Activated CD4-positive, alpha-beta T cell treated with anti-CD3 and anti-CD28 coated beads, Interleukin-10, Interleukin-2, amounts not matched to agents 100 ng/mL and 50 ng/mL, durations not matched to agents 16 hours and 8 hours (primary cell): Measurements from ENCODE around the gene COLQ.
"Not testable (repeated sequence)": the region's sequence is repeated elsewhere in the genome, so short reads cannot be mapped to it uniquely, and the experiment has no call there.

Source experiments
- DNase-seq: peaks from one replicate; pipeline ENCODE4 v3.0.0-alpha.2; 2020

Gene COLQ

DNA sequence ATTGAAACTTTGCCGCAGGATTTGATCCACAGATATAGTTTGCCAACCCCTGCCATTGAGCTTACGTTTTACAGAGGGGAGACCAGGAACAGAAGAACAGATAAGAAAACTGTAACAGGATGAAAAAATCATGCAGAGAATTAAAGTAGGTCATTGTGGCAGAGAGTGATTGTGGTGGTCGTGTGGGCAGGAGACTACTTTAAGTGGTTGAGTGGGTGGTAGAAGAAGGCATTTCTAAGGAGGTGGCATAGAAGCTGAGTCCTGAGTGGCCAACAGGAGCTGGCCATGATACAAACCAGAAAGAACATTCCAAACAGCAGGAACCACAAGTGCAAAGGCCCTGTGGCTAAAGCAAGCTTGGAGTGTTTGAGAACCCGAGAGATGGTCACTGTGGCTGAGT is 34.5 kb downstream of the COLQ start:
- DNase-seq, result no peak

DNA sequence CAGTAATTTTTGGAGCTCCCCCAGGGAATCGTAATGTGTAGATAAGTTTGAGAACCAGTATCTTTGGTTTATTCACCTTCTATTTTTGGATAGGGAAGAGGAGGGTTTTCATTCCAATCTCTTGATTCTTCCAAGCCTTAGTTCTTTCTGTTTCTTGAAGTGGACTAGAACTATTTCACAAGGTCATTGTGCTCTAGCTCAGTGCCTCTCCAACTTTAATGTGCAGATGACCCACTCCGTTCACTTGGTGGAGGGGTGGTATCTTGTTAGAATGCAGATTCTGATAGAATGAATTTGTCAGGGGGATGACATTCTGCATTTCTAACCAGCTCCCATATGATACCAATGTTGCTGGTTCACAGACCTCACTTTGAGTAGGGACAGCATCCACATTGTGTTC is 35.5 kb downstream of the COLQ start:
- DNase-seq, result no peak

DNA sequence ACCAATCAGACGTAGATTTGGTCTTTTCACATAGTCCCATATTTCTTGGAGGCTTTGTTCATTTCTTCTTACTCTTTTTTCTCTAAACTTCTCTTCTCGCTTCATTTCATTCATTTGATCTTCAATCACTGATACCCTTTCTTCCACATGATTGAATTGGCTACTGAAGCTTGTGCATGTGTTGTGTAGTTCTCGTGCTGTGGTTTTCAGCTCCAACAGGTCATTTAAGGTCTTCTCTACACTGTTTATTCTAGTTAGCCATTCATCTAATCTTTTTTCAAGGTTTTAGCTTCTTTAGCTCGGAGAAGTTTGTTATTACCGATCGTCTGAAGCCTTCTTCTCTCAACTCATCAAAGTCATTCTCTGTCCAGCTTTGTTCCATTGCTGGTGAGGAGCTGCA is 37.0 kb downstream of the COLQ start:
- not testable (repeated sequence) for DNase-seq

DNA sequence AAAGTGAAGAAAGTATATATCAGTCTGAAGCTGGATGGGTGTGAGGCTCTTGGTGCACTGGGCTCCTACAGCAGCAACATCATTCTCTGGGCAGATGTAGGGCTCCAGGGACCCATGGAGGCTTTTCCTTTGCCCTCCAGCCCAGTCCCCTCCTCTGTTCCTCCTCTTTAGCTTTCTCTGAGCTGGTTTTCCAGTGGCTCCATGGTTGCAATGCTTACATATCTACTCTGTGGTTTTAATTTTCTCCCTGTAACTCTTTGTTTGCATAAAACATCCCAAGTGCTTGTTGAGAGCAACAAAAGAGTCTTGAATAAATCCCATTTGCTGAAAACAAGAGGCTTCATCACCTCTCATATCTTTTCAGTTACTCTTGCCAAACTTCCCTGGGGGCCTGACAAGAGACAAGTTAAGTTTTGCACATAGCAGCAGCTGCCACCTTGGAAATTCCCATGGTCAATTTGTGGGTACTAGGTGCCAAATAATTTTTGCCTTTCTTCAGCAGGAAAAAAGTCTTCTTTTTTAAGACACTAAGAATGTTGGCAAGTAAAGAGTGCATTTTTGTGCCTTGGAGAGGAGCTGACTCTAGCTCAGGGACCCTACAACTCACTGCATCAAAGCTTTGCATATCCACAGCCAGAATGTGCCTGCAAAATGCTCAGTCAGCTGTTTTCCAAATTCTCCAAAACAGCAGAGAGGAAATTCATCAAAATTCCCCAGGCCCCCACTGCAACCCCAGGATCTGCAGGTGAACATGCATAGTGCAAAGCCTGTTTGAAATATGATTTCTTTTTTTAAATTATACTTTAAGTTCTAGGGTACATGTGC is 41.9 kb downstream of the COLQ start:
- no peak for DNase-seq

DNA sequence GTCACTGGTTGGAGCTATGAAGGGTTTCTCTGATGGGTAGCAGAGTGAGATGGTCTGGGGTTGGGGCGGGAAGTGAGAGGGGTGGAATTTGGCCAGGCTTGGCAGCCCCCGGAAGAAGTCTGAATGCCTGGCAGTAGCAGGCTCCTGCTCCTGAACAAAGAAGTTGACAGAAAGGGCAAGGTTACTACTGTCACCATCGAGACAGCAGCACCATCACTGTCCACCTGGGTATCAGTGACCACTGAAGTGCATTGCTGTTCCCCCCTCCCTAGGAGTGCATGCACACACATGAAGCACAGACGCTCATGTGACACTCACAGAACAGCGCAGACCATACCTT is 42.9 kb downstream of the COLQ start:
- DNase-seq, result no peak

DNA sequence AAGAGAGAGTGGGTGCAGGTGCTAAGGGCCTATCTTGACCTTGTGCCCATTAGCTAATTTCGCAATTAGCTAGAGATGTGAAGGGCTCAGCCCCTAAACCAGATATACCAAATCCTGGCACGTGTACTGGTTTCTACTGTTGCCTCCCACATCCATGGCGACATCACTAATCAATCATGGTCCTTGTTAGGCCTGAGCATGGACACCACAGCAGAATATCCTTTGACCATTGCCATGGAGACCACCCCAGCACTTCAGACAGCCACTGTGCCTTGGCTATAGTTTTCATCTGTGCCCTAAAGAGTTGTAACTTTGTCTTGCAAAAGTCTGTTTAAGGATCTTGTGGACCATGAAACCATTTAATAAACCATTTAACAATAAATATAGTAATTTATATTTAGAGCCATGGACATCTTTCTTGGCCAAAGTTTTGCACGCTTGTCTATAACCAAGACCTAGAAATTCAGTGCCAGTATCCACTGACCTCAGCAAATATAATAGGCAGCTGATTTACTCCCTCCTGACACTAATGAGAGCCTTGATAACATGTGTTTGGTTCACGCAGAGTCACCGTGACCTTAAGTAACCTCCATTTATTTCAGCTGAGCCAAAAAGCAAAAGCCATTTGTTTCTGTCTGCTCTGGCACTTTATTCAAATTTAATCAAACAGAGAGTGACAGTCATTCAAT is 43.4 kb downstream of the COLQ start:
- DNase-seq, result no peak

DNA sequence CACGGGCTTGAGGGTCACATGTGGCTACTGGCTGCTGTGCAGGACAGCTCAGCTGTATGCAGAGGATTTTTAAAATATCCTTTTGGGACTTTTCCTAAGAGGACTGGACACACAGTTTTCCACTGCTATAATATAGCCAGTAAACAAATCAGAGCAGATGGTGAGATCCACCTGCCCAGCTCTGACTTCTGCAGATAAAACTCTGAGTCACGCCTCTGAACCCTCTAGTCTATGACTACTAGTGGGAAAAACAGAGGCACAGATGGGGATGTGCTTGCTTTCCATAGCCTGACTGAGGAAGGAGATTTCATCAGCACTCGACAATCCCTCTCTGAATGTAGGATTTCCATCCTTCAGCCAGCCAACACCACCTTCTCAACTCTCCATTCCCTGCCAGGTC is 45.1 kb downstream of the COLQ start:
- no peak for DNase-seq

DNA sequence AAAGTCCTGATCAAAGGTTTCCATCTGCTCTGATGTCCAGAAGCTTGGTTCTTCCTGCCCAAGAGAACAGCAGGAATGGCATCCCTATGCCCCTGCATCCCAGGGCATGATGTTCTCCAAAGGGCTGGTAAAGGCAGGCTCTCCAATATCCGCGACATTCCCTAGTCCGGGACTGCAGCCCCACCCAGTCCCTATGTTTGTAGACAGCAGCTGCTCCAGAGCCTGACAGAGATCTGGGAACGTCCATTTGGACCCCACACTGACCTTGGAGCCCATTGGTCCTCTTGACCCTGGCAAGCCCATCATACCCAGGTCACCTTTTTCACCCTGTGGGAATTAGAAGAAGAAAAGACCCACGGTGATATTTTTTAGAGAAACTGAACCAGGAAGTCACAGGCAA is 46.3 kb downstream of the COLQ start:
- no peak for DNase-seq

DNA sequence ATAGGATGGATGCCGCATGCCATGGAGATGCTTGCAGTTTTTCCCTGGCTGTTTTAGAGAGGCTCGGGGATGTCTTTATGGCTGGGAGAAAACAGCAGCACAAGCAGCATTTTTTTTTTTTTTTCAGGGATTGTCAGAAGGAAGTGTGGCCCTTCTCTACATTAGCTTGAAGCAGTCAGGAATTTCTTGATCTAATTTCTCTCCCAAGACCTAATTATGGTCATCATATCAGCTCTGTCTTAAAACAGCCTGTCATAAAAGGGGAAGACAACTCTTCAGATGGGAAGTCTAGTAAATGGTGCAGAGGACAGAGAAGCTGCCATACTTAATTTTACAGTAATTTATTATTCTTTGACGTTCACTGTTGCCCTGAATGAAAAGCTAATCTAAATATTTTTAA is 49.6 kb downstream of the COLQ start:
- no peak for DNase-seq

DNA sequence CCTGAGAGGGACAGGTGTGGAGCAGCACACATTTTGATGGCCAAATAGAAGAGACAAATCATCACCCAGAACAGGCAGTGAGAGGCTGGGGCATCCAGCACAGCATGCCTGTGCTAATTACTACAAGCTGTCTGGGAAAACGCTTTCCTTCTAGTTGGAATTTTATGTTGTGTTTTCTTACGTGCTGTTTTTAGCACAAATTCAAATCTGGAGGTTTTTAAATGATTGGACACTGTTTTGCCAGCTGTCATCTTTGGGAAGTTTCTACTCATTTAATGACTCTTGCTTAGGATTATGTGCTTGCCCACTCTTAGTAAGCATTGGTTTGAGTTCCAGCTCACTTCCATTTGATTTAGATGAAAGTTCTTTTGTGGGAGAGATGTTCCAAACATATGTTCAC is 50.7 kb downstream of the COLQ start:
- DNase-seq, result no peak

DNA sequence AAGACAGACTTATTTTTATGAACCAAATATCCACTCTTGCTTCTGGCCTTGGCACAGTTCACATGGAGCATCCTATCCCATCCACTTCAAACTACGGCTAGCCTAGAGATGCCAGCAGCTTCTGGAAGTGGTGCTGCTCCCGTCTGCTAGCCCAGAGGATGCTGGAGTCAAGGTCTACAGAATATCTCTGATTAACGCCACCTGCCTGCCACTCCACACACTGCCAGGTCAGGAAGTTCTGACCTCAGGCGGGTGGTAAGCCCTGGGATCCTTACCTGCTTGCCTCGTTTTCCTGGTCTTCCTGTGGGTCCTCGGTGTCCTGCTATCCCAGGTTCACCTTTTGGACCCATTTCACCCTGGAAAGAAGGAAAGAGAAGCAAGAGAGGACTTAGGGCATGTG is 51.2 kb downstream of the COLQ start:
- DNase-seq, result no peak

DNA sequence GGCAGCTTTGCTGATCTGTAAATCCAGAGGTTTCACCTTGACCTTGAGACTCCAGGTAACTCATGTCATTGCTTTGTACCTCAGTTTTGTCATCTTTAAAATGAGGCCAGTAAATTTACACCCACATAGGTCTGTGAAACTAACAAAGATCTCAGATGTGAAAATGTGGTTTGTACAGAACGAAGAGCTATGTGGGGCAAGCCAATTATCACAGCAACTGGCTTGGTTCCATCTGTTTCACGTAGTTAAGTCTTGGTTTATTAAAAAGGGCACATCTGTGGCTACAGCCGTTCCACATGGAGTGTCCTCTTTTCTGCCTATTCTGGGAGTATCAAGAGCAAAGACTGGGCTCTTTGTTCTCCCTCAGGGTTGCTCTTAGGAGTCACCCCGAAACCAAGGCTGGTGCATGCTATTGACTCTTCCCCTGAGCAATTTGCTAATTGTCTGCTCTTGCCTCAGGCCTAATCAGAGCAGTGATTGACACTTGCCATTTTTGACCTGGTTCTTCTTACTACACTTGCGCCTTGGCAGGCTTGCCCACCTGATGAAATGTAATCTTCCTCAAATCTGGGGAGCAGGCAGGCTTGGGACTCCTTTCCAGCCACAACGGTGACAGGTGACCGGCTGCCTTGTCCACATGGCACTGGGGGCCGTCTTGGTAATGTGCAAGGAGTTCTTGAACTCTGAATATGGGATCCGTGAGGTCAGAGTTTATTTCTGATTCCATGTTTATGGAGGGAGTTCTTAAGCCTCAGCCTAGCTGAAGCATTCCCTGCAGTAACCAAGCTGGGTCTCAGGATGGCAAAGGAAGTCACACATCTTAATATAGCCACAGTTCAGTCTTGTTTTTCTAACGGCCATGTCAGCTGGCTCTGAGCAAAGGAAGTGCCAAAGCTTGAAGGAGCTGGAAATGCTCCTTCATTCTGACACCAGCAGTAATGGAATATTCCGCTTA is 54.0 kb downstream of the COLQ start:
- no peak for DNase-seq

DNA sequence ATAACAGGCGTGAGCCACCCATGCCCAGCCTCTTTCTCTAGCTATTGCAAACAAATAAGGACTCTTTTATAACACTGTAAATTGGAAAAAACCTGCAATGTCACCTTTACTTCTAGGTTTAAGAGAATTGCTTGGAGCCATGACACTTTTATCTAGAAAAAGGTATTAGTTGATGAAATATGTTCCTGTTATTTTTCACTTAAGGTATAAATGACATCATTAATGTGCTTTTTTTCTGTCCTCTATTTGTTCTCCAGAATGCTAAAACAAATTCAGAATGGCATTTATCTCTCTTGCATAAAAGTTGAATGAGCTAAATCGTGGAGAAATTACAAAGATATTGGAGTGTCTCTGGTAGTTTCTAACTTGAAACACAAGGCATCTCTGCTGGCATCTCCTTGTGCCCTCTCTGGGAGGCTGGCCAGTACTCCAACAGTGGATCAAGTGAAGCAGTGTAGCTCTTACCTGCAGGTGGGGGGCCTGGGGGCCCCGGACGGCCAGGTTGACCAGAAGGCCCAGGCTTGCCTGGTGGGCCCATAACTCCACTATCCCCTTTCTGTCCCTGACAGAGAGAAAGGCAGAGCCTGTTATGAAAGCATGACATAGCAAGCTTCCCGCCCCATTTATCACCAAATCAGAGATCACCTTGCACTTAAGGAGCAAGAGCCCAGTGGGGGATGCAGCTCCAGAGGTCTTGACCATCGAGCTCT is 55.5 kb downstream of the COLQ start:
- no peak for DNase-seq

DNA sequence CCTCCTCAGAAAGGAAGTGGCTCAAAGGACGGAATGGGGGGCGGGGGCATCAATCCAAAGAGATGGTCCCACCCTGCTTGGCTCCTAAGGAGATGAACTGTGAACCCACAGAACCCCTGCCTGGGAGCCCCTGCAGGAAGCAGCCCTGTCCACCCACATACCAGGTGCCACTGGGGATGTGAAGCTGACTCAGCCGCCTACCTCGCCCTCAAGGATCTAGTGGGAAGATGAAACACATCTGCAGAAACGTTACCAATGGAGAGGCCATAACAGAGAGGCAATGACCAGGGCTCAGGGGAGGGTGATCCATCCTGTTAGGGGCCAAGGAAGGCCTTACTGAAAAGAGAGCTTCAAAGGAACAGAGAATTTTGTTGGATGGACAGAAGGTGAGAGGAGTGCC is 59.1 kb downstream of the COLQ start:
- no peak for DNase-seq

DNA sequence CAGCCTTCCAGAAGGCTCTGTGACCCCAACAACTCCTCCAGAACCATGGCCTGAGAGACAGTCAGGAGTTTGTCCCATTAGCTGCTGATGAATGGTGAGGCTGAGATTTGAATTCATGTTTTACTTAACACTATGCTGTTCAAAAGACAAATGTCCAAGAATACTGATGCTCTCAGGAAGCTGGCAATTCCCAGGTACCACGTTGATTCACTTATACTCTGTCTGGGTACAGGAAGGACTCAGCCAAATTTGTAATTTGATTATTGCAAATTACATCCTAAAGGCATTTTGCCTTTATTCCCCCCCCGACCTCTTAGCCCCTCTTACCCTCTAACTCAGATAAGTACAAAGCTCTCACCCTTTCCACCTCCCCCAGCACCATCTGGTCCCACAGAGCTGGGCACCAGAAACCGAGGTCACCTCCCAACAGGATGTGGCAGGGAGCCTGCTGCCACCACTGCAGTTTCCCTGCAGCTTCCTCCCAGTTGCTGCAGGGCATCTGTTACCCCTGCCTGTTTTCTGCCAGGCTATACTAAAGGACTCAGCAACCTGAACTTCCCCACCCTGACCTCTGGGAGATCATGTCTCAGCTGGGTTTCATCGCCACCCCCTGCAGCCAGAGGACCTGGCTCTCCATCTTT is 60.5 kb downstream of the COLQ start:
- DNase-seq, result peak; percentile 28

DNA sequence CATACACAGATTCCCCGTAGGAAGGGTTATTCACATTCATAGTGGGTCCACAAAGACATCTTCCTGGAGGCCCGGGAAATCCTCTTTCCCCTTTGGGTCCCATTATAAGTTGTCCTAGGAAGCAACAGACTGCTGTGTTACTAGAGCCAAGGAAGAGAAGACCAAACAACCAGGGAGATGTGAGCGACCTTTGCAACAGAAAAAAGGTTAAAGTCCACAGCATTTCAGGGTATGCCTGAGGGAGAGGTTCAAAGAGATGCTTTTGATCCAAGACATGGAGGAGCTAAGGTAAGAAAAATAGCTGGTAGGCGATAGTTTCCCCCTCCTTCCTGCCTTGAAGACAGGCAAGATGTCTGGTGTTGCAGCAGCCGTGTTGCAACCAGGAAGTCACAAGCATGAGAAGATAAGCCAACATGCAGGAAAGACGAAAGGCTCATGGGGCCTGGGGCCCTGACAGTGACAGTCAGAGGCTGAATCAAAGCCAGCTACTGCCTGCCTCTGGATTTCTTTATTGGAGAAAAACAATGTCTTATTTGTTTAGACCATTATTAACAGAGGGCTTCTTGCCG is 63.2 kb downstream of the COLQ start:
- DNase-seq, result no peak

DNA sequence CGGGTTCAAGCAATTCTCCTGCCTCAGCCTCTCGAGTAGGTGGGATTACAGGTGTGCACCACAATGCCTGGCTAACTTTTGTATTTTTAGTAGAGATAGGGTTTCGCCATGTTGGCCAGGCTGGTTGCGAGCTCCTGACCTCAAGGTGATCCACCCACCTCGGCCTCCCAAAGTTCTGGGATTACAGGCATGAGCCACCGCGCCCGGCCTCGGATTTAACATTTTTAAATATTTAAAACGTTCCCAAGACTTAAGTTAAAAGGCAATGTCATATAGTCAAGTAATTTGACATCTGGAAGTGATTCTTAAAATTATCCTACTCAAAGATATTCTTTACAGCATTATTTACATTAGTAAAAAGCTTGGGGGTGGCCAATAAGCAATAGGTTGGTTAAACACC is 64.6 kb downstream of the COLQ start:
- DNase-seq, result not testable (repeated sequence)

DNA sequence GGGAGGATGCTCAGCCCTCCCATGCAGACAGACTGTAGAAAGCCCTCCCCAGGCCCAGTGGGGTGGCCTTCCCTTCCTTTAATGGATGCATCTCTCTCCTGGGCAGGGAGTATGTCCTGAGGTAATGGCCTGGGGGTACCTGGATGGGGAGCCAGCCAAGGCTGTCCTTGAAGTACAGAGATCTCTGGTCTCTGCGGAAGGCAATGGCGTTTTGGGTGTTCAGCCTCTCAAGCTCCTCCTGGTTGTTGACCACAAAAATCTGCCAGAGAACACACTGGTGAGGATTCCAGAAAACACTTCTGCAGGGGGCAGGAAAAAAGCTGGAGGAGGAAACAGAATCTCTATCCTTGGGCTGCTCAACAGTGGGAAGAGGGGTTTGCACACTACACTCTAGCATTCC is 65.2 kb downstream of the COLQ start:
- DNase-seq, result no peak

DNA sequence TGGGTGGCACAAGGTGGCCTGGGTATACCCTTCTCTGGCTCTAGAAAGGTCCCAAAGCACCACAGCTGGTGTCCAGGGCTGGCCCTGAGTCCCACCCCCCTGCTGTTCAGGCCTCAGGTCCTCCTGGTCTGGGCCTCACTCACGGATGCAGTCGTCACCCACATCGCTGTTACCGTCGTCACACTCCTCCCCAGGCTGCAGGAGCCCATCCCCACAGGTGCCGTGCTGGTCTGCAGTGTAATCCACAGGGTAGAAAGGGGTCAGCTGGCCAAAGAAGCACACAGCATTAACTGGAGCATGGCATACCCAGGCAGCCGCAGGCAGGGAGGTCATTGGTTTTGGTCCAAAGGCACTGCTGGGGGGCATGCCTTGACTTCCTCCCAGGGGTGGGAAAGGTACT is 65.8 kb downstream of the COLQ start:
- no peak for DNase-seq

DNA sequence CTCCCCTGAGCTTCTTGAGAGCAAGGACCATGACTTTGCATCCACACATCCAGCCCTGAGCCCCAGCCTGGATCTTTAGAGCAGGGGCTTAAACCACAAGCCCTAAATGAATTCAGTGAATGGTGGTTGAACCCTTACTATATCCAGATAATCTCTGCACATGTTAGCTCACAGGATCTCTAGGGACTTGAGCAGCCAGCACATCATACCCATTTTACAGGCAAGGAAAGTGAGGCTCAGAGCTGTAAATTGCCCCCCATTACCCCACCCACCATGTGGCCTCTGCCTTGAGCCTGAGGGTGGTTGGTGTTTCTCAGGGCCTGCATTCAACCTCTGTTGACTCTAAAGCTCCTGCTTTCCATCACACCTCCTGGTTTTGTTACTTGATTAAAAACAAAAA is 66.5 kb downstream of the COLQ start:
- no peak for DNase-seq

DNA sequence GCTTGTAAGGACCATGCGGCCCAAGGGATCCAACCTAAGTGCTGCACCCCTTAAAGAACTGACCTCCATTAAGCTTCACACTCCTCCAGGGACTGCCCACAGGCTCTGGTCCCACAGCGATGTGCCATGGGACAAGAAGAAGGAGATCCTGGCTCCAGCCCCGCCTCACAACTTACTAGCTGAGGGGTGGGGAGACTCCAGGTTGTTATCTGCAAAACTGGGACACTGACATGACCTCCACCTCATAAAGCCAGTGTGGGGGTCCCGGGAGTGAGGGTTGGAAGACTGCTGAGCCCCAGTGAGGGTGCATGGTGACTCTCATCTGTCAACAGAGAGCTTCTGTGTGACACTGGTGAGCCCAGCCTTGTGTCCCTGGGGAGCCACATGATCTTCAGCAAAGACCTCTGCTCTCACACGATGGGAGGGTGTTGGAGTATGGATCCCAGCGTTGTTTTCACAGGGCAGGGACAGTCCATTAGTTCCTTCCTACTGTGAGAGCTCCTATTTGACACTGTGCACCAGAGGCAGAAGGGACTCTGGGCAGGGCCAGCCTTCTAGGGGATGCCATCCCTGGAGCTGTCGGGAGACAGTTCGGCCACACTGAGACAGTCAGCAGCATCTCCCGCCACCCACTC is 67.4 kb downstream of the COLQ start:
- no peak for DNase-seq

DNA sequence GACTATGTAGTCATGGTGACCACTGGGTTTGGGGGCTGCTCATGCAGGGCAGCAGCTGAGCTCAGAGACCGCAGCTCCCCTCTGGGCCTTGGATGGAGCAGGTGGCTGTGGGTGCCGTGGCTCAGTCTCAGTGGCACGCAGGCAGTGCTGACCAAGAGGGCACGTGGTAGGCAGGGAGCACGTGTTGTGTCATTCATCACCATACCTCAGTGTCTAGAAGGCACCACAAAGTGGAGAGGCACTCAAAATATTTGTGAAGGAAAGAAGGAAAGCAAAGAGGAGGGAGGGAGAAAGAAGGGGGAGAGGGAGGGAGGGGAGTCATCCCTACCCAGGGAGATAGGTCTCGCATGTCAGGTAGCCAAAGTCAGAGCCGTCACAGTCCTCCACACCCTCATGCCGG is 68.0 kb downstream of the COLQ start:
- no peak for DNase-seq
